Mucosa of stomach (tissue), 1 donor: Measurements from ENCODE around the gene INS.

Experiments used
- H3K27me3 ChIP-seq: one replicate; pipeline ENCODE4 v1.7.0; 2013; ENCODE audit warnings: mild to moderate bottlenecking, low read length; ENCODE audit not compliant: control insufficient read depth, insufficient read depth
- H3K36me3 ChIP-seq: one replicate; pipeline ENCODE4 v1.7.0; 2013; ENCODE audit warnings: low read length; ENCODE audit not compliant: control insufficient read depth, insufficient read depth
- H3K4me1 ChIP-seq: one replicate; pipeline ENCODE4 v1.7.0; 2013; ENCODE audit warnings: mild to moderate bottlenecking, low read length; ENCODE audit not compliant: control insufficient read depth, insufficient read depth
- H3K4me3 ChIP-seq: one replicate; pipeline ENCODE4 v1.7.0; 2013; ENCODE audit warnings: low read length
- H3K9ac ChIP-seq: one replicate; pipeline ENCODE4 v1.7.0; 2013; ENCODE audit warnings: mild to moderate bottlenecking, low read length, moderate library complexity
- H3K9me3 ChIP-seq: one replicate; pipeline ENCODE4 v1.7.0; 2013; ENCODE audit warnings: mild to moderate bottlenecking, low read length, moderate library complexity; ENCODE audit not compliant: control insufficient read depth
- donor health status: Pancreatic carcinoma.

Gene INS

DNA sequence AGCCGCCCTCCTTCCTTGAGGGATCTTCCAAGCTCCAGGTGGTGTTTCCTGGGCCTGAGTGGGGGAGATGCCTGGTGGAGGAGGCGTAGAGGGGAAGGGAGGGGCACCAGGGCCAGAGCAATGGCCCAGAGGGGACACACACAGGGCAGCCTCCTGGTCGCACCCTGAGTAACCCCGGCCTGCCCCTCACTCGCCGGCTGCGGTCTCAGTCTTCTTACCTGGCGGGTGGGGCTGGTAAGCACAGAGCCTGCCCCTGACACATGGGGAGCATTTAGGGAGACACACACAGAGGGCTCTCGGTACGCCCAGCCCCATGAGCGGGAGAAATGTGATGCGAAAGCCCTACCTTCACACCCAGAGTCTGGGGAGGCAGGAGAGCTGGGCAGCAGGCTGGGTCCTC lies 45.7 kb downstream of the INS start:
- Histone ChIP-seq H3K4me3 (no peak overlapping the region), H3K4me1 (no peaks in the 10 kb centered on the region), H3K9me3 (peaks cover 4% of the 10 kb centered on the region), H3K27me3 (peaks cover 4% of the 10 kb centered on the region), H3K9ac (no peak overlapping the region), H3K36me3 (no peaks in the 10 kb centered on the region)

DNA sequence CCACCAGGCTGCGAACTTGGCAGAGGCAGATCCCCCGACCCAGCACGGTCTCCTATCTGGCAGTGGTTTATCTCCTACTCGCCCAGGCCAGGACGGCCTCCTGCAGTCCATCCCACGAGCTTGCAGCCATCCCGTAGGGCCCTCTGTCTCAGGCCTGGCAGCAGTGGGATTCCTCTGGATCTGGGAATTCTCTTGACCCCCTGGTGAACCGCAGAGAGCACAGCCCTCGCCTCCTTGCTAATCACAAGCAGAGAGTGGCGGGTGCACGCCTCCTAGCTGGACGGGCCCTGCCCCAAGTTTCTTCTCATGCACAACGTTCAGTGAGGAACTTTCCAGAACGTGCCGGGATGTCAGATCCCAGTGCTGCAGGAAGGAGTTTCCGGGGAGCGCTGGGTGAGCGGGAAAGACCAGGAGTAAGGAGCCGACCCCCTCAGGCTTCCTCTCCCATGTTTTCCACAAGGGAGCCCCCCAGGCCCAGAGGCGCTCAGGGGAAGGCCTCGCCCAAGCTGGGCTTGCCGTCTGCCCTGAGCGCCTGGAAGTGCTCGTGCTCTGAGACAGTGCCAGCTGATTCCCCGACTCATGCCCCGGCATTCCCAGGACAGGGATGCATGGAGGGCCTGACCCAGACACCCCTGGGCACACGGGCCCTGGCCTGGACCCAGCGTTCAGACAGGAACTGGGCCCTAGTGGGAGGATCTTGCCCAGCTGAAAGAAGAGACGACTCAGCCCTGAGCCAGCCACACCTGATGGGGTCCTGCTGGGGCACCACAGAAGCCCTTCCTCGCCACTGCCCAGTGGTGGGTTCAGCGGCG lies 46.4 kb downstream of the INS start:
- H3K9ac ChIP-seq, result no peak overlapping the region
- no peaks in the 10 kb centered on the region for H3K36me3 ChIP-seq
- H3K27me3 ChIP-seq, result peaks cover 4% of the 10 kb centered on the region
- H3K9me3 ChIP-seq, result peaks cover 4% of the 10 kb centered on the region
- no peak overlapping the region for H3K4me3 ChIP-seq
- H3K4me1 ChIP-seq, result no peaks in the 10 kb centered on the region

DNA sequence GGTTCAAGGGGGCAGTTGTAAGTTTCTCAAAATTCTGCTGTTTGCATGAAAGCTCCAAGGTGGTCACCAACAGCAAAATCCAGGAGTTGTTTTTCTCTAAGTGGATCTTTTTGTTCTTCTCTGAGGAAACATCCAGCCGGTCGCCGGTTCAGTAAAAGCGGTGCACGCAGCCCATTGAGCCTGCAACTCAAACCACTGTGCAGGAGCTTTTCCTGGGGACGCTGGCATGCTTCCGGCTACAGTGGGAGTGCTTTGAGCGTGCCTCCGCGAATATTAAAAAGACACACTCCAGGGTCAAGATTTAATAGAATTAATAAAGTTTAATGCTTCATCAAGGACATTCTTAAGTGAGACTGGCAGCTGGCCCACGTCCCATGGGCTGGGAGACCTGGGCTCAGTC lies 47.2 kb downstream of the INS start:
- no peaks in the 10 kb centered on the region for H3K4me1 ChIP-seq
- no peaks in the 10 kb centered on the region for H3K36me3 ChIP-seq
- no peak overlapping the region for H3K4me3 ChIP-seq
- no peak overlapping the region for H3K9ac ChIP-seq
- peaks cover 4% of the 10 kb centered on the region for H3K9me3 ChIP-seq
- H3K27me3 ChIP-seq, result peaks cover 4% of the 10 kb centered on the region

DNA sequence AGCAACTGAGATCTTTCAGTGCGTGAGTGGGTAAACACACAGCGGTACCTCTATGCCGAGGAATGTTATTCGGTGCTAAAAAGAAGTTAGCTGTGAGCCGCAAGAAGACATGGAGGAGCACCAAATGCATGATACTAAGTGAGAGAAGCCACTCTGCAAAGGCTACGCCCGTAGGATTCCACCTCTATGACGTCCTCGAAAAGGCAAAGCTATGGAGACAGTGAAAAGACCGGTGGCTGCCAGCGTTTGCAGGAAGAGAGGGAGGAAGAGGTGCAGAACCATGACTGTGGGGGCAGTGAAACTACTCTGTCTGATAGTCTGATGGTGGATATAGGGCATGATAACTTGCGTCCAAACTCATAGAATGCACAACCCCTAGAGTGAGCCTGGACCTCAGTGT lies 50.5 kb downstream of the INS start:
- H3K4me1 ChIP-seq, result no peaks in the 10 kb centered on the region
- no peaks in the 10 kb centered on the region for H3K36me3 ChIP-seq
- H3K27me3 ChIP-seq, result peaks cover 3% of the 10 kb centered on the region
- no peaks in the 10 kb centered on the region for H3K9me3 ChIP-seq
- no peak overlapping the region for H3K9ac ChIP-seq
- no peak overlapping the region for H3K4me3 ChIP-seq
